GOT3 (cell line): ENCODE results near the gene PACSIN3.
"Not testable (repeated sequence)": the region's sequence is repeated elsewhere in the genome, so short reads cannot be mapped to it uniquely, and the experiment has no call there.

Experiments used
- DNase-seq: peaks from one replicate; lab custom pipeline; 2025; ENCODE audit warnings: mixed read lengths; lab: John Stamatoyannopoulos, UW

Gene PACSIN3

DNA sequence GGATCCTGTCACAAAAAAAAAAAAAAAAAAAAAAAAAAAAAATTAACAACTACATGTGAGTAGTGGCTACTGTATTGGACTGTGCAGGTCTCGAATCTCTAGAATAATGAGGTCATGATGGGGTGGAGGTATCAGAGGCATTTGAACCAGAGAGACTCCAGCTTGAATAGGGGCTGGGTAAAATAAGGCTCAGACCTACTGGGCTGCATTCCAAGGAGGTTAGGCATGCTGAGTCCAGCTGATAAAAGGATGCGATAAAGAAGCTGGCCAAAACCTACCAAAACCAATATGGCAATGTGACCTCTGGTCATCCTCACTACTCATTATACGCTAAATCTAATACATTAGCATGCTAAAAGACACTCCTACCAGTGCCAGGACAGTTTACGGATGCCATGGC lies 5.9 kb upstream of the PACSIN3 start:
- no peak for DNase-seq

DNA sequence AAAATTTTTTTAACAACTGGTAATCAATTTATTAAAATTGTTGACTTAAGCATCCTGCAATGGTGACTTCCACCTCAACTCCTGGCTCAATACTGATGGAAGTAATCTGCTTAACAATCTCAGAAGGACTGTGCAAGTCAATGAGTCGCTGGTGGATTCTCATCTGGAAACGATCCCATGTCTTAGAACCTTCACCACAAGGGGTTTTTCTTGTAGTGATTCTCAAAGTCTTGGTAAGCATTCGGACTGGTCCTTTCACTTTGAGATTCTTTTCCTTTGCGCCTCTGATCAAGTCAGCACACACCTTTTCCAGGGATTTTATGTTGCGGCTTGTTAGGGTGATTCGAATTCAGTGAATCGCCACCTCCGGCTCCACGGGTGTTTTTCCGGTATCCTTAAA lies 4.9 kb upstream of the PACSIN3 start:
- not testable (repeated sequence) for DNase-seq

DNA sequence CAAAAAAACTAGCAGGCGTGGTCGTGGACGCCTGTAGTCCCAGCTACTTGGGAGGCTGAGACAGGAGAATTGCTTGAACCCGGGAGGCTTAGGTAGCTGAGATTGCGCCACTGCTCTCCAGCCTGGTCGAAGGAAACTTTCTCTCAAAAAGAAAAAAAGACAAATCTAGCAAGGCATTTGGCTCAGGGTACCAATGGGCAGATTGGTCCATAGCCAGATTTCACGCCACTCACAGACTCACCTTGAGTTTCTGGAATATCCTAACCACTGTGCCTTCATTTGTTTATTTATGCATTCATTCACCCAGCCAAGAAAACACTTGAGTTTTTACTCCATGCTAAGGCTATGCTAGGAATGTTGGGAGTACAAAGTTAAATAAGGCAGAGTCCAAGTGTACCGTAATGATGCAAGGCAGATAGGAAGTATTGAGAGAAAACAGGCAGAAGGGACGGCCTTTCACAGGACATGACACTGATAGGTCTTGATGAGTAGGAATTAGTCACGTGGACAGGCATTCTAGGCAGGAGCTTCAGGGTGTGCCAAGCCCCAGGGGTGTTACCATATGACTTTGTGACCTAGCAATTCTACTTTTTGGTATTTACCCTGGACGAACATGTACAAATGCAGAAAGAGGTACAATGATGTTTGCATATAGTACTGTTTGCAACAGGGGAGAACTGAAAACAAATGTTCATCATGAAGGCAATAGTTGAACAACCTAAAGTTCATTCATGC lies 3.0 kb upstream of the PACSIN3 start:
- DNase-seq: no peak

DNA sequence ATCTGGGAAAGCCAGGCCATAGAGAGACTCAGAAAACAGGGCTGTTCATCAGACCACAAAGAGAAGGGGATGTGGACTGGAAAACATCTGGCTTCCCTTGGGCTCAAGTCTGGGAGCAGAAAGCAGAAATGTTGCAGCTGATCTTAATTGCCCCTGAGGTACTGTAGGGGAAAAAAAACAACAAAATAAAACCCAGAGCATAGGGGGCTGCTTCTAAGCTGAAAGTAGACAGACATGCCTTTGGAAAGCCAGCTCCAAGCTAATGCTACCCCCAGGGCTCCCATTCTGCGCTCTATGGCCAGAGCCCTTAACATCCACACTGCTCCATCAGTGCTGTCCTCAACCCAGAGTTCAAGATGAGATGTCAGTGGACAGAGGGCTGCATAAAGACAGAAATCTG lies 2.0 kb upstream of the PACSIN3 start:
- DNase-seq: no peak

- DNase-seq: no peak
These were observed 1.5 kb upstream of the PACSIN3 start for GRCh38 chr11:47187723-47188122.

GRCh38 chr11:47186700-47187695 lies 764 bp upstream of the PACSIN3 start:
- DNase-seq: no peak

- DNase-seq: no peak
These were observed 744 bp downstream of the PACSIN3 start for GRCh38 chr11:47185305-47186075.

GRCh38 chr11:47184711-47185304 lies 1.4 kb downstream of the PACSIN3 start:
- no peak for DNase-seq

GRCh38 chr11:47183969-47184368 lies 2.3 kb downstream of the PACSIN3 start:
- no peak for DNase-seq

DNA sequence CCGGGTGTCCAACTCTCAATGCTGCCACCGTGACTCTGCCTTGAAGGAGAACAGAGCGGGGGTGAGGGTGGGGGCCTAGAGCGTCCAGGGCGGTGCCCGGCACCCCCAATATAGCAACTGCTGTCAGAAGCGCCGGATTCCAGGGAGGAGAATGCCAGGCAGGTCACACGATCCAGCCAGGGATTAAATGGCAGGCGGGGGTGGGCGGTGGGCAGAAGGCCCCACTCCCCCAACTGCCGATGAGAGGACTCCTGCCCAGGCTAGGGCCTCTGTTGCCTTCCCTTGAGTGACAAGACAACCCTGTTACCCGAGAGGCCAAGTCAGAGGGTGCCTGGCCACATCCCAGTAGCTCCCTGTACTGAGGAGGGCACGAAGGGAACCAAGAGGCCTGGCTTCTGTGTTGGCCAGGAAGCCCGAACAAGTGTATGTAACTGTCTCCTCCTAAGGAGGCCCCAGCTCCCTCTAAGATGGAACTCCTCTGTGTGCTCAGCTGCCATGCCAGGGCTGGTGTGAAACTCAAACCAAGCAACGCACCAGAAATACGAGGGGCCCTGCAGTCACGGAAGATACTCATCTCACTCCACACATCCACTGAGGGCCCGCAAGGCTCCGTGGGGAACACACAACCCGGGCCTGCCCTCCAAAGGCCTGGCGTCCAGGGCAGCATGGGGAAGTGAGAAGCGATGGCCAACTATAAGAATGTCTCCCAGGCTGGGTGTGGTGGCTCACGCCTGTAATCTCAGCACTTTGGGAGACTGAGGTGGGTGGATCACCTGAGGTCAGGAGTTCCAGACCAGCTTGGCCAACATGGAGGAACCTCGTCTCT lies 3.0 kb downstream of the PACSIN3 start:
- no peak for DNase-seq

DNA sequence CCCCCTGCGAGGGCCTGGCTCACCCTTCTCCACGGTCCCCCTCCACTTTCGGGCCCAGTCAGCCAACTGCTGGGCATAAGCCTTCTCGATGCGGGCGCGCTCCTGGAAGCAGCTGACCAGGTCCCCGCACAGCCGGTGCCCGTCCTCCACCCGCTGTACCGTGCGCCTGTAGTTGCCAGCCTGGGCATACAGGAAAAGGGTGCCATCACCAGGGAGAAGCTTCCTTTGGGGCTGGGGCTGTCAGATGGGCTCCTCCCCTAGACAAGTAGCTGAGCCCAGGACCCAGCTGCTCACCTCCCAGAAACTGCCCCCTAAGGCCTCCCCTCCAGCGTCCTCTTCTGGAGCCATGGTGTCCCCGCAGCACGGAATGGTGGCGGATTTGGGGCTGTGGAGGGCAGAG lies 3.9 kb downstream of the PACSIN3 start:
- no peak for DNase-seq

DNA sequence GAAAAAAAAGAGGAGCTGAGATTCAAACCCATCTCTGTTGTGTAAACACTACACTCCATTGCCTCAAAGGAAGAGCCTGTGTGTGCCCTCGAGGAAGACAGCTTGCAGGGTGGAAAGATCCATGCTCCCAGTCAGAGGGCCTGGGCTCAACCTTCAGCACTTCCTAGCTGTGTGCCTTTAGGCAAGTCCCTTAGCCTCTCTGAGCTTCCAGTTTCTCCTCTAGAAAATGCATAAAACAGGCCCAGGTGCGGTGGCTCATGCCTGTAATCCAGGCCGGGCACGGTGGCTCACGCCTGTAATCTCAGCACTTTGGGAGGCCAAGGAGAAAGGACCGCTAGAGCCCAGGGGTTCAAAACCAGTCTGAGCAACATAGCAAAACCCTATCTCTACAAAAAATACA lies 5.0 kb downstream of the PACSIN3 start:
- DNase-seq: no peak

GRCh38 chr11:47180006-47180787 lies 6.0 kb downstream of the PACSIN3 start:
- no peak for DNase-seq

- no peak for DNase-seq
These were observed 6.6 kb downstream of the PACSIN3 start for GRCh38 chr11:47179655-47179991.

DNA sequence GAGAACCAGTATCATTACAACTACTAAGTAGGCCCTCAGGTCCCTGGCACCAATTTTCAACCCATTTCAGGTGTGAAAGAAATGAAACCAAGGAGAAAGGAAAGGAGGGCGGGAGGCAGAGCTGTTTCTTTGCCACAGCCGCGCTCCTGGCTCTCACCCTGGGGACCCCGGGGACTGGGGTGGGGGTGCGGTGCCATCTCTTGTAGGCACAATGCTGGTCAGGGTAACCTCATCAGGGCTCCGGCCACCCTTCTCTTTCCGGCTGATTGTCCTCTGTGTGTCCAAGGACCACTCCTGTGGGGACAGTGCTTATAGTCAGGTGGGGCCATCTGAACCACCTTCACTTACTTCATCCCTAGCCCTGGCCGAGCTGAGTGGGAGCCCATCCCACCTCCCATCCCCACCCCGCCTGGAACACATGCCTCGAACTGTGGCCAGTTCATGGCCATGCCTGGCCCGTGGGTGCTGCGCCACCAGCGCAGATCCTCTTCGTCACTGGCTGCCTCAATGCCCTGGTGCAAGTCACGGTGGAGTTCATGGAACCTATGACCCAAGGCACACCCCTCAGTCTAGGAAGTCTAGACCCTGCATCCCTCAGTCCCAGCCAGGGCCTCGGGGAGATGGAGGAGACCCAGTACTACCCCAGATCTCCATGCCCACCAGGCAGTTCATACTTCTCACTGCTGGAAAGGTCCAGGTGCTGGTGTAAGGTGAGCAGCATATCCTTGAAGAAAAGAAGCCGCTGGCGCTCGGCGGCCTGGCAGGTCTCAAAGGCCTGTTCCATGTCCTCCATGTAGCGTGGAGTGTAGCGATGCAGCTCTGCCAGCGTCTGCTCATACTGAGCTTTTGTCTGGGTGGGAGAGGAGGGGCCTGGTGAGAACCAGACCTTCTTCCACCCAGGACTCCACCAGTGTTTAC lies 7.2 kb downstream of the PACSIN3 start:
- no peak for DNase-seq

DNA sequence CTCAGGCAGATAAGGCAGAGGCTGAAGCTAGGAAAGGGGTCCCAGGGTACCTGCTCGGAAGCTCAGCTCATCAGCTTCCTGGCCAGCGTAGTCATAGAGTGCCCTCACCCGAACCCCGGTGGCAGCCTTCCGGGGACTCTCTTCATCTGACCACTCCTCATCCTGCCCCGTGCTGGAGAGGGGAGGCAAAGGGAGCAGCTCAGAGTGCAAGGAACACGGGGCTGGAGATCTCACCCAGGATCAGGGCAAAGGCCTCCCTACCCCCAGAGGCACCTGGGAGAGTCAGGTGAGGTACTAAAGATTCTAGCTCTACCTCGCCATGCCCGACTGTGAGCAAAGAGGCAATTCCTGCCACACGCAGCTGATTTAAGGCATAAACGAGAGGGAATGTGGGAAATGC lies 7.9 kb downstream of the PACSIN3 start:
- DNase-seq: no peak

DNA sequence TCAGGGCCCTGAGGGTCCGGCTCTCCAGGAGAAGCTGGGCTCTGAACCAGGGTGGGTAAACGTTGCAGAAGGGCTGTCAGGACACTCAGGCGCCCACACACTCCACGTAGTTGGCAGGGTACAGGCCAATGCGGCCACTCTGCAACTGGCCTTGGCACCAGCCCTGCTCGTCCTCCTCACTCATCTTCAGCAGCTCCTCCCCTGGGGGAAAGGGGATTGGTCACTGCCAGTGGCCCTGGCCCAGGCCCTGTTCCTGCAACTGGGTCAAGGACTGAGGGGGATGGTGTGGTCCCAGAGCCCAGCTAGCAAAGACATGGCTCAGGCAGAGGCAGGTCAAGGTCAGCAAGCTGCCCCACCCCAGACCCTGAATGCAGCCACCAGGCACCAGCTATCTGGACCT lies 8.4 kb downstream of the PACSIN3 start:
- DNase-seq: no peak

DNA sequence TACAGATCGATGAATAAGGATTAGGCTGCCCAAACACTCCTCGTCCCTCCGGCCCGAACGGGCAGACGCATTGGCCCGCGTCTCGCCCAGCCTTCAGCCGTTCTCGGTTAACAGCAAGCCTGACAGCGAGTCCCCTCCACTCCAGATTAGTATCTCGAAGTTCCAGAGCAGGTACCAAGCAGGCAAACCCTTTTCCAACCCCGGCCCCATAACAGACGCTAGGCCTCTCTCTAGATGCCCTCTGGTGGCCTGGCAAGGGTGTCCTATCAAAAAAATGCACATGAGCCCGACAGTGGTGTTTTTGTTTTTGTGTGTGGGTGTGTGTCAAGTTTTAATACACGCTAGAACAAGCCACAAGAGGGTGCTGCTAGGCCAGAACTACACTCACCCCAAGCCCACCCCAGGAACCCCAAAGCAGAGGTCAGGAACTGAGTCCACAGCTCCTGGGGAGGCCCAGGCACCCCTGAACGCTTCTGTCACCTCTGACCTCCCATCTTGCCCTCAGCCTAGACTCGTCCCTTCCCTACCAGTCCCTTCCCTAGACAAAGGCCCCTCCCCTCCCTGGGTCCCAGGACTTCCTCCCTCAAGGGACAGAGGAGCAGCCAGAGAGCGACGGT lies 8.9 kb downstream of the PACSIN3 start:
- no peak for DNase-seq
